RPMI7951 (cell line): ENCODE measurements around the gene UCHL3. TPM values are rescaled to one million over a fixed set of nuclear protein-coding genes. Genes with fewer than 3 reads are reported as not detected.

ENCODE experiments used
- DNase-seq: peaks from one replicate; pipeline ENCODE4 v3.0.0-alpha.2; 2012; ENCODE audit warnings: low read depth
- total RNA-seq: library from RNA; depleted of rRNA; stranded (reverse); fragments of >200 nt; shearing (Covaris generic); gene quantifications from 2 replicates; pipeline ENCODE4 v1.2.3, GENCODE V29; 2014

Gene UCHL3
- total RNA-seq, 1 experiment from 2014 or later, result 56.6 TPM

DNA sequence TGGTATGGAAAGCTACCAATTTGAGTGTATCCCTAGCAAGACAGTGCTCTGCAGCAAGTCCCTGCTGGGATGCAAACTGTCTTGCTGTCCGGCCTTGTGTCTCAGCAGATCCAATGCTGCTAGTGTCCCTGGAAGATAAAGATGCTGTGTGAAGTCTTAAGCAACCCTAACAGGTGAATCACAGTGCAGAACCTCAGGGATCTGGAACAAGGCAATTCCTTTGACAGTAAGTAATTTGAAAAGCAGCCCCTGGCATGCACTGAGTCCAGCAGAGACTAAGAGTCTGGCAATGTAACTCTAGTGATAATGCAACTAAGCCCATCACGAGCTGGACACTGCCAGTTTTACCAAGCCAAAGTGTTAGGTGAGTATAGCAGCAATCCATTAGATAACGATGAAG lies 1.7 kb upstream of the UCHL3 start:
- no peak for DNase-seq

DNA sequence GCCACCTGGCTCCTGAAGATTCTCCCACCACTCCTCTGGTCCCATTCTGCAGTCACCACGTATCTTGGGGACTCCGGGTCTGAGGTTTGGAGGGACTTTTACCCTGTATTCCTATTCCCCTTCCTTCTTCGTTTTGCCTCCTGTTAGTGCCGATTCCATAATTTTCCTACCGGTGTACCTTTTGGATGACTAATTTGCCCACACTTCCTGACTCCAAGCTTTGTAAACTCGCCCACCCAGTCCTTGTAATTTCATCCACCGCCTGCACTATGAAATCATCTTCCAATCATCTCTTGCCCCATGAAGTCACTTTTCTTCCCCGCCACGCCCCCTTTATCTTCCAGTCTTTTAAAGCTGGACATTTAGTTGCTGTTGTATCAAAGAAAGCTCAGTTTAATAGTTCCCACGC lies 572 bp downstream of the UCHL3 start:
- DNase-seq, result peak; percentile 45

DNA sequence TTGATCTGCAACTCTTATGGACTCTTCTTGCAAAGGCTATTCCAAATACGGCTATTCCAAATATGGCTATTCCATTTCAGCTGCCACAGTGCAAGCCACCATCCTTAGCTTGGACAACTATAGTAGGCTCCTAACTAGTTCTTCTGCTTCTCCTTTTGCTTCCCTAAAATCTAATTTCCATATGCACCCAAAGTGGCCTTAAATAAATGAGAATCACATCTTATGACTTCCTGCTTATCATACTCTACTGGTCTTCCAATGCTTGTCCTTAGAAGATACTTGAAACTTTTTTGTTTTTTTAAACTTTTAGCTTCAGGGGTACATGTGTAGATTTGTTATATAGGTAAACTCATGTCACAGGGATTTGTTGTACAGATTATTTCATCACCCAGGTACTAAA lies 4.9 kb downstream of the UCHL3 start:
- no peak for DNase-seq

DNA sequence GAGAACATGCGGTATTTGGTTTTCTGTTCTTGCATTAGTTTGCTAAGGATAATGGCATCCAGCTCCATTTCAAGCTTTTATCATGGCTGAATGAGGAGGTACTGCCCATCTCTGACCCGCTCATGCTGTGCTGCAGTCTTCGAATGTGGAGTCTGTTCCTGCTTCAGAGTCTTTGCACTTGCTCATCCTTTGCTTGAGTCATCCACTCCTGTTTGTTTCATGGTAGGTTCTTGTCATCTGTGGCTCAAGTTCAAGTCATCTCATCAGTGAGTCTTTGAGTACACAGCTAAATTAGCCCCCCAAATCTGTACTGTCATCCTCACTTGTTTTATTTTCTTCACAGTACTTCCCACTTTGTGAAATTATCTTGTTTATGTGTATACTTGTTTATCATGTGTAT lies 5.4 kb downstream of the UCHL3 start:
- DNase-seq, result no peak

DNA sequence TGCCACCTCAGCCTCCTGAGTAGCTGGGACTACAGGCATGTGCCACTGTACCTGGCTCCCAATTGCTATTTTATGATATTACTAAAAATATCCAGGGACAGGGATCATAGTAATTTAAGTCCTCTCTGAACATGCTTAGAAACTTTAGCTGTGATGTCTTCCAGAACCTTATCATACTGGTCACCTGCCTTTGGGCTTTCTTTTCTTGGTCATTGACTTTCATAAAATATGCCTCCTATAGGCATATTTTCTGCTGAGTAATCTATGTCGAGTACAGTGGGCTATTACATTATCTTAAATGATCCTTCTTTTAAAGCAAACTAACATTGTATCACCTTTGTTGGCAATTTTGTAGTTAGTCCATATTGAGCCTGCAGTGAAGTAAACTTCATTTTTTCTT lies 6.2 kb downstream of the UCHL3 start:
- DNase-seq, result no peak

DNA sequence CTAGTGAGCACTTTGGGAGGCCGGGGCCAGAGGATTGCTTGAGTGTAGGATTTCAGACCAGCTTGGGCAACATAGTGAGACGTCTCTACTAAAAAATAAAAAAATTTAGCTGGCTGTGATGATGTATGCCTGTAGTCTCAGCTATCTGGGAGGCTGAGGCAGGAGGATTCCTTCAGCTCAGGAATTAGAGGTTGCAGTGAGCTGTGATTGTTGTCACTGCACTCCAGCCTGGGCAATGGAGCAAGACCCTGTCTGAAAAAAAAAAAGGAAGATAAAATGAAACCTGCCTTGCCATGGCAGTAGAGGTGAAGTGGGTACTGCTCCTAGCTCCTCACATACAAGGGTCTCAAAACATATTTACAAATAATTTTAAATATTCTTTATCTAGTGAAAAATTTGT lies 7.4 kb downstream of the UCHL3 start:
- DNase-seq, result no peak

DNA sequence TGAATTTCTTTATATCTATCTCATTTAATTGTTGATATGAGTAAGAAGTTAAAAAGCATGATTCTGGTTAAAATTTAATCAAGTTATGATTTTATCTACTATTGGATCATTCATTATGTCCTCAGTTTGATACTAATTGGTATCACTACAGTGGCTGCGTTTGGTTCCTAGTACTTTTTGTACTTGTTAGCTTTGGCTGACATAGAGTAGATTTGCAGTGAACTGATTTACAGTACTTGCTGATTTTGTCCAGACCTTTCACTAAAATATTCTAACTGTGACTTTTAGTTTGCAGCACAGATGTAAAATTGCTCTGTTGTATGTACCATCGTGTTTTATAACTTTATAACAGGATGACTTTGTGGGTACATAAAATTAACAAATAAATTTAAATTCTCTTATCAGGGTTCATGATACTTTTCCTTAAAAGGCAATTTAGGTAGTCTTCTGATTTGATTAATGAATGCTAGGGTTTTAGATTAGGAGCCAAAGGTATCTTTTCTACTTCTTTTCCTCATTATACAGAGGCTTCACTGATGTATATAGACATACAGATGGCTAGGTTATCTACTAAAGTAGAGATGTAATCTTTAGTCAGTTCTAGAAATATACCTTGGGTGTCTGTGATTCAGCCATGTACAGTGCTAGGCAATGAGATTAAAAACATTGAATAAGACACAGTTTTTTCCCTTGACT lies 8.7 kb downstream of the UCHL3 start:
- DNase-seq, result no peak

DNA sequence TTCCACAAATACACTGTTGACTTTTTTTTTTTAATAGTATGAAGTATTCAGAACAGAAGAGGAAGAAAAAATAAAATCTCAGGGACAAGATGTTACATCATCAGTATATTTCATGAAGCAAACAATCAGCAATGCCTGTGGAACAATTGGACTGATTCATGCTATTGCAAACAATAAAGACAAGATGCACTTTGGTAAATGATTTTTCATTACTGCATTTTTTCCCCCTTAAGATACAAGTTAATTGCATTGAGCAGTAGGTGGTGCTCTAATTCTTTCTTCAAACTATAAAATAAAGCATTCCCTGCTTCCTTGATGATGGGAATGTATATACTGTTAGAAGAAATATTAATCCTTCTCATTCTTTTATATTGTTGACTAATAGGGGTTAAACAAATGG lies 17.1 kb downstream of the UCHL3 start:
- DNase-seq, result peak; percentile 42

DNA sequence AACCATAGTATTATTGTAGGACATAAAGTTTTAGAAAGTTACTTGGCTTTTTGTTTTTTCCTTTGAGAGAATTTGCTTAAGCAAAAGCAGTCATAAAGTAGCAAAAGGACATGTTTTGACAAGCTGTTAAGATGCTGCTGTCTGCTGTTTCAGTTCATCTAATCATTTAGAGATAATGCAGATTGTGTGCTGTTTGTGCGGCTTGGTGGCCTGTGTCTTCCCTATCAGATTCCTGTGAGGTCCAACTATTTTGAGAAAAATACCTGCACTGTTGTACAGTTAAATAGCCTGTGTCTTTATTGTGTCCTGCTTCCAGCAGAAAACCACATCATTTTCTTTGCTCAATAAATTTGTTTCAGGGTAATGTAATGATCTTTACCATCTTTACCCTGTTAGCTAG lies 20.0 kb downstream of the UCHL3 start:
- DNase-seq, result no peak

DNA sequence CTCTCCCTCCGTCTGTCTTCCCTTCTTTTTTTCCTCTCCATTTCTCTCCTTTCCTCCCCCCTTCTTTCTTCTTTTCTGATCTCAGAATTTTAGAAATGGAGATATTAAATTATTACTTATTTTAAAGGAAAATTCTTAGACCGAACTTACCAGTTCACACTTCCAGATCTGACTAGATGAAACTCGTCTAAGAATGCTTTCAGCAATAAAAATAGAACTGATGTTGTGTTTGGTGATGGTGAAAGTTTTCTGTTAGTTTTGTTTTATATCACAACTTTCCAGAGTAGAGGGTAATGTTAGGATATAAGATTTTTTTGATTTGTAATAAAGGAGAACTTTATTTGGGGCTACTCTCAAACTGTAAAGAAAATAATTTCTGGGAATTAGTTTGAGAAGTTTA lies 29.9 kb downstream of the UCHL3 start:
- no peak for DNase-seq

DNA sequence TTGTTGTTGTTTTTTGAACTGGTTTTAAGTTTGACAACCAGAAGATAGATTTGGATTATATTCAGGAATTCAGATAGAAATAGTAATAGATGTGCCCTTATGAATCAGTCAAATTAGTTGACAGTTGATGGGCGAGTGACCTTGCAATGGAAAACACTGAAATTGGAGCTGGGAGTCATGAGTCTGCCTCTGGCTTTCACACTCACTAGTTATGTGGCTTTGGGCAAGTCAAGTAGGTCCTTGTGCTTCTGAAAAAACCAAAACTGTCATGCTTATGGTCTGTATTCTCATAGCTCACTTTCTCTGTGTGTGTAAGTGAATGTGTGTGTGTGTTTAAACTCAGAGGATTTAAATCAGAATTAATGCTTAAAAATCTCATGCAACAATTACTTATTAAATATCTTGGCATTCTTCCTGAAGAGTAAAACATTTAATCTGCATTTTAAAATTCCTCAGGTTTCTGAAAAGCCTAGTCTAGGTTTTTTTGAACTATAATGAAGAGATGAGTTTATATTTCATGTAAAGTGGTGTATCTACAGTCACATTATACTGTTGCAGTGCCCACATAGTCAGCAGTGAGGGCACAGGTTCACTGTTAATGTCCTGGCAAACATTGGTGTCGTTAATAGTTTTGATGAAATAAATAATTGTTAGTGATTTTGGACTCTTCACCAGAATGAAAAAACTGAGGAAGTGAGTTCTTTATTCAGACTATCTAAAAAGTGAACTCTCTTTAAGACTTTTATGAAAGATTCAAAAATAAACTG lies 32.5 kb downstream of the UCHL3 start:
- DNase-seq, result no peak

DNA sequence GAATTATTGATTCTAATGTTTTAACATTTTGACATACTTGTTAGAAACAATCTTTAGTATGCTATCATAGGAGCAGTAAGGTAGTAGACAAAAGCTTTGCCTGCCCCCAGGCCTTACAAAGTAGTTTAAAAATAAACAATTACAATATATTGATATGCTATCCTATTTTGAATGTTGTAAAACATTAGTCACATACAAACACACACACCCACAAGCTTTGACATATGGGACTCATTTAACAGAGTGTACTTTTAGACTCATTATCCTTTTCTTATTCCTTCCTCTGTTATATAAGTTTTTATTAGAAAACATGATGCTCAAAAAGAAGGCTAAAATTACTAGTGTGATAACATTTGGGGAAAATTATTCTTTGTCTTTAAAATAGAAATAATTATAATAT lies 33.5 kb downstream of the UCHL3 start:
- no peak for DNase-seq

DNA sequence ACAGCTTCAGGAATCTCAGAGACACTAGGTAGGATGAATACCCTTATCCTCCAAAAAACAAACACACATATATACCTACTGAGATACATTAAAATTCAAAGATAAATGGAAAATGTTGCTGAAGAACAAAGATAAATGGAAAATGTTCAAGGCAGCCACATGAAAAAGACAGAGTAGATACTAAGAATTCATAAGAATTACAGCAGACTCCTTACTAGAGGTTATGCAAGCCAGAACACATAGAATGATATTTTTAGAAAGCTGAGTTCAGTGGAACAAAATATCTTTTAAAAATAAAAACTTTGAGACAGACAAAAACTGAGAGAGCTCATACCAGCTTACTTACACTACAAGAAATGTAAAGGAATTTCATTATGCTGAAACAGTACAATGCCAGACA lies 35.6 kb downstream of the UCHL3 start:
- DNase-seq, result no peak

DNA sequence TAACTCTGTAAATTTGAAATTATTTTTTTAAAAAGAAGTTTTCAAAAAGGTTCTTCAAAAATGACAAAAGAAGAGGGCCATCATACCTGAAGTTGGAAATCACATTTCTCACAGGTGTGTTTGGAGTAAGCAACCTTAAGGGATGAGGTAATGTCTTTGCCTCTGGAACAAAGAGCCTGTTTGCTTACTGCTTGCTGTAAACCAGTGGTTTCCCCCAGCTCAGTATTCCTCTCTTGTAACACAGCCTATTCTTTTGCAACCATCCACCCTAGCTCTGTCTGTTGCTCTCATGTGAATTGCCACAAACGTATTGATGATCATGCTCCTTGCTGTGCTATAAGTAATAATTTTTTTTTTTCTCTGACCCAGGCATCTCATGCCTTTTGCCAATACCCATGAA lies 38.1 kb downstream of the UCHL3 start:
- DNase-seq, result no peak

DNA sequence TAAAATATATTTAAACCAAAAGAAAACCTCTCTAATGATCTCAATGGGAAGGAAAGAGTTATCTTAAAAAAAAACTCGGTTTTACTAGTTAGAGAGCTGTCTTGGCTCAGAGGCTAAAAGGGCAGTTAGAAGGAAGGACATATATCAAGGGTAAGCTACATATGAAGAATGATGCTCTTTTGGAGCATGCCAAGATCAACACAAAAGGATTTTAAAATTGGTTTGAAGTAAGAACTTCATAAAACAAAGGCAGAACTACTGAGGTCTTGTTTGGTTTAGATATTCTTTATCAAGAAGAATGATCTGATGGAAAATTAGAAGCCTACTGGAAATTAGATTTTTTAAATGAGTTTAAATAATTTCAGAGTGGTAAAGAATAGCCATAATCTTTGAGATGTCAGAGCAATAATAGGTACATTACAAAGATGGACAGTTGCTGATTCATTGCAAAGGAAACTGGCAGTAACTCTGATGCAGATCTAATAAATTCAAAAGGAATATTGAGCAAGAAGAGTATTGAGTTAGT lies 47.1 kb downstream of the UCHL3 start:
- DNase-seq, result no peak

DNA sequence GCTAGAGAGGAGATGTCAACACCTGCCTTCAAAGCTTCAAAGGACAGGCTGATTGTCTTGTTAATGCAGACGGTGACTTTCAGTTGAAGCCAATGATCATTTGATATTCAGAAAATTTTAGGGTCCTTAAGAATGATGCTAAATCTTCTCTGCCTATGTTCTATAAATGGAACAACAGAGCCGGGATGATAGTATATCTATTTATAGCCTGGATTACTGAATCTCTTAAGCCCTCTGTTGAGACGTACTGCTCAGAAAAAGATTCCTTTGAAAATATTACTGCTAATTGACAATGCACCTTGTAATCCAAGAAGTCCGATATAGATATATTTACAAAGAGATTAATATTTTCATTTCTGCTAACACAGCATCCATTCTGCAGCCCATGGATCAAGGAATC lies 50.8 kb downstream of the UCHL3 start:
- no peak for DNase-seq

DNA sequence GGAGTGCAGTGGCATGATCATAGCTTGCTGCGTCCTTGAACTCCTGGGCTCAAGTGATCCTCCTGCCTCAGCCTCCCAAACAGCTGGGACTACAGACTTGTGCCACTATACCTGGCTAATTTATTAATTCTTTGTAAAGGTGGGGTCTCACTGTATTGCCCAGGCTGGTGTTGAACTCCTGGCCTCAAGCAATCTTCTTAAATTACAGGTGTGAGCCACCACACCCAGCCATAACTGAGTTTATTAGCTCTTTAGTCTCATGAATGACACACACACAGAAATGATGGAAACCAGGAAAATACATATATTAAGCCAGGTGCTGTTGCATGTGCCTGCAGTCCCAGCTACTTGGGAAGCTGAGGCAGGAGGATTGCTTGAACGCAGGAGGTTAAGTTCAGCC lies 53.4 kb downstream of the UCHL3 start:
- no peak for DNase-seq

DNA sequence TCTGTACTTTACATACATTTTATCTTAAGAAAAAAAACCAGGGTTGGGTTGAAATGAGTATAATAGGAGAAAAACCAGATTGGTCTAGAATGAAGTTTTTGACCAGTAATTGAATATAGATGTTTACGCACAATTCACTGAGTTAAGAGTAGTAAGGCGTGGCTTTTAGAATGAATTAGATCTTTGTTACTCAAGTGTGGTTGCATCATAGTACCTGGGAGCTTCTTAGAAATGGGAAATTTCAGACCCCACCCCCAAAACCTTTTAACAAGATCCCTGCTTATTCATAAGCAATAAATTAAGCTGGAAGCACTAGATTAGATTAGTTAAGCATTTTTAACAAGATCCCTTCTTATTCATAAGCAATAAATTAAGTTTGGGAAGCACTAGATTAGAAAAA lies 57.9 kb downstream of the UCHL3 start:
- no peak for DNase-seq

DNA sequence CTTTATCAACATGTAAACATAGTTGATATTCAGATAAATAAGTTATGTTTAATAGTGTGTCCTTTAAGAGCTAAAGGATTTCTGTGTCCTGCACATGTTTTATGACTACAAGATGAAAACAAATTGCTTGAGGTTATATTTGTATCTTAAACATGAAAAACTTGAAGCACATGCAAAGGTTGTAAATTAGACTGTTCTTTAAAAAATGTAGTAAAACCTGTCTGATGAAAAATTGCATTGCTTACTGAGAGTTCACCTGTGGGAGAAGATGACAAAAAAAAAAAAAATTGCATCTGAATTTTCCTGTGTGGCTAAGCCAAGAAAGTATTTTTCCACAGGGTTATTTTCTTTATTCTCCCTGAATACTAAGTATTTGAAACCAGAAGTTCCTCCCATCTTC lies 60.9 kb downstream of the UCHL3 start:
- DNase-seq, result no peak

DNA sequence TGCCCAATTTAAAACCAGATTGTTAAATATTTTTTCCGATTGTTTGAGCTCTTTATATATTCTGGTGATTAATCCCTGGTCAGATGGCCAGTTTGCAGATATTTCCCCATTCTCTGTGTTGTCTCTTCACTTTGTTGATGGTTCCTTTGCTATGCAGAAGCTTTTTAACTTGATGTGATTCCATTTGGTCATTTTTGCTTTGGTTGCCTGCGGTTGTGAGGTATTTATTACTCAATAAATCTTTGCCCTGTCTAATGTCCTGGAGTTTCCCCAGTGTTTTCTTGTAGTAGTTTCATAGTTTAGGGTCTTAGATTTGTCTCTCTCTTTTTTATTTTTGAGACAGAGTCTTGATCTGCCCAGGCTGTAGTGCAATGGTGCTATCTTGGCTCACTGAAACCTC lies 62.8 kb downstream of the UCHL3 start:
- no peak for DNase-seq

DNA sequence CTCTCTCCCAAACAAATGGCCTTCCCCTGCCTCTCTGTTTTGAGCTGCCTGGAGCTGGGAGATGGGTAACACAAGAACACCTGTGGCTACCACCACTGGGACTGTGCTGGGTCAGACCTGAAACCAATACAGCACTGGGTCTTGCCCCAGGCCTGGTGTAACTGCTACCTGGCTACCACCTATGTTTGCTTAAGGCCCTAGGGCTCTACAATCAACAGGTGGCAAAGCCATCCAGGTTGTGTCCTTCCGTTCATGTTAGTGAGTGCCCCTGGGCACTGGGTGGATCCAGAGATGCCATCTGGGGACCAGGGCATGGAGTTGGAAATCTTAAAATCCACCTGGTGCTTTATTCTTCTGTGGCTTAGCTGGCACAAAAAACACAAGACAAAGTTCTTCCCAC lies 67.6 kb downstream of the UCHL3 start:
- DNase-seq, result no peak

DNA sequence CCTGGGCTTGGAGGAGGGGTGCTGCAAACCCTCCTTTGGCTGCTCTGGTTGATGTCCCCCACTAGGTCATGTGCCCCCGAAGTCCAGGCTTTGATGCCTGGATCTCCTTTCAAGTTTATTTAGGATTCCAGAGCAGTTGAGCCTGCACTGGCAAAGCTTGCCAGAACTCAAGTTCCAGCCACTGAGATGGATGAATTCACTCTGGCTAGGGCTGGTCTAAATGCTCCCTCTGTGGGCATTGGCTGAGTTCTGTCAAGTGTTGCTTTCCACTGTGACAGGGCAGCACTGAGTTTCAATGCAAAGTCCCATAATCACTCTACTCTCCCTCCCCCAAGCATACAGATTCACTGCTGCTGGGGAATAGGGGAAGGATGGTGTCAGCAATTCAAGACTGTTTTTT lies 68.7 kb downstream of the UCHL3 start:
- no peak for DNase-seq

DNA sequence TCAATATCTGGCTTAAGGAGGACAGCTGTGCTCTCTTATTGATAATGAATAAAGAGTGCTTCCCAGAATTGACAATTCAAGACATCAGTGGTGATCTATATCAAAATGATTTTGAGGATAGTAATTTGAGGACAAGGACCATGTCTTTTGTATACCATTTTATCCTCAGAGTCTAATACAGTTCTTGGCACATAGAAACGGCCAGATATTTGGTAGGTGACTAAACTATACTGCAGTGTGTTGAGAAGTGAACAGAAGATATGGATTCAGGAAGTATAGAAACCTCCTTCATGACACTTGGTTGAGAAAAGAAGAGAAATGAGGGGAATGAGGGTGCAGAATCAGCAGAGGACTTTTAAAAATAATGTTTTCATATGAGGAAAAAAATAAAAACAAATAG lies 70.4 kb downstream of the UCHL3 start:
- no peak for DNase-seq

DNA sequence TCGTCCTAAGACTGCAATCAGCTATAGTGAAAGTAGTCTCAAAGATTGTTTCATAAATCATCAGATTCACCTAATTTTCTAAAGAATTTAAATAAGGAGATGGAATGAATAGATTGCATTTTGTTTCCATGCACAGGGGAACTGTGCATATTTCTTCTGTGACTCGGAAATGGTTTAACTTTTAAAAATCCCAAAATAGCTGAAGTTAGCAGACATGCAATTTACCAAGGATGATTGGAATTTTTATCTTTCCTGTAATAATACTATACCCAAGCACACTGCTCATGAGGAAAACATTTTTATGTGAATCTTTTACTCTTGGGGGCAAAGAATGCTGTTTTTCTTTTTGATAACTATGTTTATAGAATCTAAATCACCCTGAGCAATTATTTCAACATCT lies 71.6 kb downstream of the UCHL3 start:
- DNase-seq, result peak; percentile 28
